GM21619 (cell line): ENCODE results near the gene BTLA.
"Not testable (repeated sequence)": the region's sequence is repeated elsewhere in the genome, so short reads cannot be mapped to it uniquely, and the experiment has no call there.

Source experiments
- ATAC-seq: cut with Tn5 transposase; IDR thresholded peaks from one replicate; pipeline ENCODE4 v1.9.1; 2021; ENCODE audit not compliant: unreplicated experiment

Gene BTLA

GRCh38 chr3:112456147-112456546, 43.1 kb downstream of the BTLA start:
- no peak for ATAC-seq

DNA sequence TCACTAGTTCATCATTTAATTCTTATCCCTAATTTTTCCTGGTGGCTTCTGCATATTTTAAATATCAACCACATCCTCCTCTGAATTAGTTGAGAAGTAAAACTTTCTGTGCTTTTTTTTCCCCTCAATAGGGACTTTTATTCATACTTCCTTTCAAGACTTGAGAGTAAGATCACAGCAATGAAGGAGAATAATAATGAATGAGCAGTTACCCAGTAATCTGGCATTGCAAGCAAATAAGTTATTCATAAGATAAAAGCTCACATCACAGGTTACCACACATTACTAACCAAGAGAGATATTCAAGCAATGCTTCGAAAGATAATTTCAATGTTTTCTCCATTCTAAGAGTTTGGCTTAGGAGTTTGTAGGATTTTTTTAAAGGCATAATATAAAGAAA, 50.3 kb downstream of the BTLA start:
- no peak for ATAC-seq

DNA sequence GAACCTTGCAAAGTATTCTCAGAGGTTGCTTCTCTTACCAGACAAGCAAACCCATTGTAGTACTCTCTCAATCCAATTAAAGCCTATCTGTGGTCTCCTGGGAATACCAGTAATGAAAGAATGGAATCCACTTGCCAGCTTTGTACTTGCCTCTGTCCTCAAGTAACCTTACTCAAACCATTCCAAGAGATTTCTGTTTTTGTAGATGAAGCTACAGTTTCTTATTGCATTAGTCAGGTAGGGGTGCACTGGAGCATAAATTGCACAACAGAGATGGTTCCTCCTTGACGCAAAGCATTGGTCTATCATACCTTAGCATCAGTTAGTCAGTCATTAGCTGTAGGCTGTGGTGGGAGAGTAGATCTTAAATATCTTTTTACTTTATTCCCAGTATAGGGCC, 52.9 kb downstream of the BTLA start:
- no peak for ATAC-seq

DNA sequence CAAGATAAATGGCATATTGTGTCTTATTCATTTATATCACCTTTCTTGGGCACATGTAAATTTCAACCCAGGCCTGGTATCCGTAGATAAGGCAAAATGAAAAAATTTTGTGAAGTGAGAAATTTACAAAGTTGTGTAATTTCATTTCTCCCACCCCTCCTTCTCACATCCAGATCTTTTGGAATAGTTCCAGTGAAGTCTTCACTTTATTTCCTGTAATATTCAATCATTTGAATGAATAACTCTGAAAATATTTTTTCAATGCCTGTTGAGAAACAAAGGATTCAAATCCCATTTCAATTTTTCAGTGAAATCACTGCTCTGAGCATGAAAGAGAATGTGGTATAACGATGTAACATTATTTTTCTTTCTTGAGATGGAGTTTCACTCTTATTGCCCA, 53.4 kb downstream of the BTLA start:
- no peak for ATAC-seq

GRCh38 chr3:112437146-112438022, 61.9 kb downstream of the BTLA start:
- ATAC-seq = no peak

DNA sequence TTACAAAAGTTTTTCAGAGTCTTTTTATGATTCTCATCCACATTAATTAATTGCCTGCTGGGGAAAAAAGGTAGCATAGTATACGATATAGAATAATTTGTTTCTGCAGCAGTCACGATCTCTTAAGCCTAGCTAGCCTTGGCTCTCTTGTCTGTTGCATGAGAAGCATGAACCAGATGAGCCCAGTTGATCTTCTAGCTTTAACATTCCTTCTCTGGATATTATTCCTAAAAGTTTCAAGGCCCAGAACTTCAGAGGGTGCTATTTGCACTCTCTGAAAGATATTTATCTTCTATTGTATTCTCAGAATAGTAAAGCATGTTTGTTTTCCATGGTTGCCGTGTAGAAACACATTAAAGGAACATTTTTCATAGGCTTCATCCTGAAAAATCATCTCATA, 69.3 kb downstream of the BTLA start:
- ATAC-seq = no peak

GRCh38 chr3:112427123-112427522, 72.1 kb downstream of the BTLA start:
- ATAC-seq = no peak

GRCh38 chr3:112425858-112426750, 73.2 kb downstream of the BTLA start:
- no peak for ATAC-seq

GRCh38 chr3:112425382-112425781, 73.9 kb downstream of the BTLA start:
- ATAC-seq = no peak

GRCh38 chr3:112424394-112424793, 74.9 kb downstream of the BTLA start:
- ATAC-seq = no peak

DNA sequence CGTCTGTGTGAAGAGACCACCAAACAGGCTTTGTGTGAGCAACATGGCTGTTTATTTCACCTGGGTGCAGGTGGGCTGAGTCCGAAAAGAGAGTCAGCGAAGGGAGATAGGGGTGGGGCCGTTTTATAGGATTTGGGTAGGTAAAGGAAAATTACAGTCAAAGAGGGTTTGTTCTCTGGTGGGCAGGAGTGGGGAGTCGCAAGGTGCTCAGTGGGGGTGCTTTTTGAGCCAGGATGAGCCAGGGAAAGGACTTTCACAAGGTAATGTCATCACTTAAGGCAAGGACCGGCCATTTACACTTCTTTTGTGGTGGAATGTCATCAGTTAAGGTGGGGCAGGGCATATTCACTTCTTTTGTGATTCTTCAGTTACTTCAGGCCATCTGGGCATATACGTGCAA, 76.4 kb downstream of the BTLA start:
- ATAC-seq = not testable (repeated sequence)

DNA sequence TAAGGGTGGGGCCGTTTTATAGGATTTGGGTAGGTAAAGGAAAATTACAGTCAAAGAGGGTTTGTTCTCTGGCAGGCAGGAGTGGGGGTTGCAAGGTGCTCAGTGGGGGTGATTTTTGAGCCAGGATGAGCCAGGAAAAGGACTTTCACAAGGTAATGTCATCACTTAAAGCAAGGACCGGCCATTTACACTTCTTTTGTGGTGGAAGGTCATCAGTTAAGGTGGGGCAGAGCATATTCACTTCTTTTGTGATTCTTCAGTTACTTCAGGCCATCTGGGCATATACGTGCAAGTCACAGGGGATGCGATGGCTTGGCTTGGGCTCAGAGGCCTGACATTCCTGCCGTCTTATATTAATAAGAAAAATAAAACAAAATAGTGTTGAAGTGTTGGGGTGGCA, 80.7 kb downstream of the BTLA start:
- ATAC-seq = not testable (repeated sequence)

- no peak for ATAC-seq
Observed at GRCh38 chr3:112417696-112418318, 81.5 kb downstream of the BTLA start.

DNA sequence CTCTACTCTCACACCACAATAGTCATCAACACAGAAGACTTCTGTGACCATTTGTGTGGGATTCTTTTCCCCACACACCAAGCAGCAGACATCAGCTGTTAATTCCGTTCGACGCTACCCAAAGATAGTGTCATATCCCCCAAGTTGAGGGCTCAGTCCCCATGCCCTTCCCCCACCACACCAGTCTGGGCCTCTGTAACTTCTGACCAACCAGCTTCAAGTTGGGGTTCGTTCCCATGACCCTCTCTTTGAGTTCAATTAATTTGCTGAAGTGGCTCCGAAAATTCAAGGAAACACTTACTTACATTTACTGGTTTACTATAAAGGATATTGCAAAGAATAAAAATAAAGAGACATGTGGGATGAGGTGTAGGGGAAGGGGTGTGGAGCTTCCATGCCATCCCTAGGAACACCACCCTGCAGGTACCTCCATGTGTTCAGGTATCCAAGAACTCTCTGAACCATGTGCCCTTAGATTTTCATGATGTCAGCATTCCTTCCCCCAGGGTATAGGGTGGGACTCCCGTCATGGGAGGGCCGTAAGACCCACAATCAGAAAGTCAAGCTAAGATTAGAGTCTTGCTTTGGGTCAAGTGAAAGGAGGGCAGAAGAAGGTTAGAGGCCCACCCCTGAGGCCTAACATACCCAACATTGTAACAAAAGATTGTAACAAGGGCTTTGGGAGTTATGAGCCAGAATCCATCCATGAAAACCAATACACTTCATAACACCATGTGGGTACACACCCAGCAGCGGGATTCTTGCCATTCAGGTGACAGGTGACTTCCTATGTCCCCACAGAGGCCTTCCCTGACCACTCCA, 82.7 kb downstream of the BTLA start:
- ATAC-seq = no peak

DNA sequence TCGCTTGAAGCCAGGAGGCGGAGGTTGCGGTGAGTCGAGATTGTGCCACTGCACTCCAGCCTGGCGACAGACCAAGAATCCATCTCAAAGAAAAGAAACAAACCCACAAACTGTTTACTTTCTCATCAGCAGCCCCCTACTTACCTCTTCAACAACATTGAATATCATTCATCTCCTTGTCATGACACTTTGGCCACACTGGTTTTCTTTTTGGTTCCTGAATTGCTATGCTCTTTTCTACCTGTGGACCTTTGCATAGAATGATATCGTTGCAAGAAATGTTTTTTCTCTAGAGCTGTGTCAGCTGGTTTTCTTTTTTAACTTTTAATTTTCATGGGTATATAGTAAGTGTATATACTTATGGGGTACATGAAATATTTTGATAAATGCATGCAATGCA, 83.9 kb downstream of the BTLA start:
- no peak for ATAC-seq
